Aorta (tissue), 5 donors: ENCODE data around the gene LINGO4. TPM values are rescaled to one million over a fixed set of nuclear protein-coding genes. Genes with fewer than 3 reads are reported as not detected.
"Not testable (repeated sequence)": the region's sequence is repeated elsewhere in the genome, so short reads cannot be mapped to it uniquely, and the experiment has no call there.

ENCODE experiments used
- ATAC-seq: fragments of 200-7000 bp; cut with Tn5 transposase; one replicate; pipeline ENCODE4 v1.9.1; 2022; ENCODE audit warnings: moderate library complexity; ENCODE audit not compliant: low FRiP score
- DNase-seq, 2 donors: peaks; one replicate each; pipeline ENCODE4 v3.0.0-alpha.2; 2020
- H3K27ac ChIP-seq, 2 donors: one replicate each; pipeline ENCODE4 v1.5.1; 2013; ENCODE audit warnings: low read length in 2 of 2, mild to moderate bottlenecking in 2 of 2, moderate library complexity in 2 of 2, control low read depth in 1 of 2, inconsistent platforms in 1 of 2, low read depth in 1 of 2
- H3K27me3 ChIP-seq, 2 donors: one replicate each; pipeline ENCODE4 v1.6.1; 2013; ENCODE audit warnings: control low read depth in 1 of 2, low read length in 1 of 2, mild to moderate bottlenecking in 1 of 2, moderate library complexity in 1 of 2; ENCODE audit not compliant: insufficient read depth in 2 of 2, control insufficient read depth in 1 of 2
- H3K36me3 ChIP-seq, 2 donors: one replicate each; pipeline ENCODE4 v1.6.1; 2013; ENCODE audit warnings: control low read depth in 1 of 2, low read length in 1 of 2, mild to moderate bottlenecking in 1 of 2; ENCODE audit not compliant: insufficient read depth in 2 of 2, control insufficient read depth in 1 of 2
- H3K4me1 ChIP-seq, 2 donors: one replicate each; pipeline ENCODE4 v1.6.1; 2013; ENCODE audit warnings: low read length in 2 of 2, control low read depth in 1 of 2, mild to moderate bottlenecking in 1 of 2, moderate library complexity in 1 of 2; ENCODE audit not compliant: insufficient read depth in 2 of 2, control insufficient read depth in 1 of 2
- H3K4me3 ChIP-seq, 2 donors: one replicate each; pipeline ENCODE4 v1.5.1; 2013; ENCODE audit warnings: low read length in 2 of 2, control low read depth in 1 of 2, mild to moderate bottlenecking in 1 of 2
- H3K9me3 ChIP-seq: one replicate; pipeline ENCODE4 v1.6.1; 2013; ENCODE audit warnings: mild to moderate bottlenecking, low read length; ENCODE audit not compliant: control insufficient read depth
- WGBS, 2 donors: extraction: QIAGEN DNeasy Blood & Tissue Kit; methylation state at CpG; one replicate each; pipeline ENCODE4 v1.1.7; 2013; 5-methylcytosine and 5-hydroxymethylcytosine counted together
- intact Hi-C, 2 donors: fragments of 100-400 bp; cut with DNase I; formaldehyde crosslinking; loops; one replicate each; pipeline versions ENCODE4 v1.14.2 to v1.15.0; 2022
- polyA plus RNA-seq, 2 donors: library from polyadenylated mRNA; stranded (reverse); fragments of 200-250 nt; gene quantifications; one replicate each; pipeline ENCODE4 v1.2.3, GENCODE V29; 2013
- total RNA-seq, 2 donors: library from RNA; stranded (reverse); fragmentation: NEBNext Ultra II Directional; extraction: Animal tissue kit (Norgen Biotek cat#: 25700); gene quantifications; one replicate each; pipeline ENCODE4 v1.2.1, GENCODE V29; 2021
- donor health status: healthy with polysubstance abuse.
- donor health status: Bipolar disorder and iron deficiency.
- donor health status: DM: no; HTN: no; CAD: no.
- donor health status: DM: no; HTN: no; CAD: no.
- donor health status: DM: yes; HTN: yes; CAD: no.

The LINGO4 gene
- total and polyA plus RNA-seq, 4 donors: not detected

GRCh38 chr1:151783796-151784195 lies 21.4 kb downstream of the LINGO4 start:
- DNase-seq (no peak), ATAC-seq (no peak)
- Histone ChIP-seq H3K4me1 (no peaks in the 10 kb centered on the region), H3K27me3 (no peaks in the 10 kb centered on the region), H3K36me3 (peaks cover under 1 to 6% of the 10 kb centered on the region in 2 donors), H3K27ac (no peak overlapping the region), H3K4me3 (no peak overlapping the region), H3K9me3 (no peaks in the 10 kb centered on the region)
- intact Hi-C loops: no loop called here
- 68 to 69% methylated on average over 2 of the region's 2 CpGs for WGBS, 2 donors

- Histone ChIP-seq H3K27me3 (no peaks in the 10 kb centered on the region), H3K36me3 (peaks cover 6 to 7% of the 10 kb centered on the region in 2 donors), H3K27ac (no peak overlapping the region), H3K4me3 (no peak overlapping the region), H3K4me1 (no peaks in the 10 kb centered on the region), H3K9me3 (no peaks in the 10 kb centered on the region)
- DNase-seq: no peak
- 83 to 85% methylated on average over 3 of the region's 3 CpGs for WGBS, 2 donors
- ATAC-seq: no peak
- intact Hi-C loops: no loop called here
Observed at GRCh38 chr1:151782741-151783140, 22.5 kb downstream of the LINGO4 start.

- intact Hi-C loops, H3K4me3 ChIP-seq, ATAC-seq, DNase-seq, H3K27me3 ChIP-seq, H3K4me1 ChIP-seq, H3K27ac ChIP-seq, H3K9me3 ChIP-seq, H3K36me3 ChIP-seq: not testable (repeated sequence)
- 77 to 84% methylated on average over 5 of the region's 5 CpGs for WGBS, 2 donors
Observed at GRCh38 chr1:151782026-151782425, 23.2 kb downstream of the LINGO4 start.

GRCh38 chr1:151780736-151781135 lies 24.5 kb downstream of the LINGO4 start:
- H3K27ac ChIP-seq, H3K4me3 ChIP-seq, H3K27me3 ChIP-seq, intact Hi-C loops, ATAC-seq, H3K9me3 ChIP-seq, H3K4me1 ChIP-seq, DNase-seq: not testable (repeated sequence)
- WGBS, 2 donors: 95% methylated on average over 5 of the region's 5 CpGs
- peaks cover 8 to 12% of the 10 kb centered on the region in 2 donors for H3K36me3 ChIP-seq

GRCh38 chr1:151779852-151780251 lies 25.4 kb downstream of the LINGO4 start:
- no peak overlapping the region for H3K4me3 ChIP-seq
- DNase-seq: no peak
- intact Hi-C loops: no loop called here
- no peak overlapping the region for H3K27ac ChIP-seq
- ATAC-seq: no peak
- no peaks in the 10 kb centered on the region for H3K27me3 ChIP-seq
- 87 to 91% methylated on average over 4 of the region's 4 CpGs for WGBS, 2 donors
- peaks cover 10 to 17% of the 10 kb centered on the region in 2 donors for H3K36me3 ChIP-seq
- no peaks in the 10 kb centered on the region for H3K9me3 ChIP-seq
- no peaks in the 10 kb centered on the region for H3K4me1 ChIP-seq

GRCh38 chr1:151777317-151777716 lies 27.9 kb downstream of the LINGO4 start:
- H3K36me3 ChIP-seq: peaks cover 10 to 22% of the 10 kb centered on the region in 2 donors
- intact Hi-C loops: no loop called here
- 70 to 95% methylated on average over 4 of the region's 4 CpGs for WGBS, 2 donors

GRCh38 chr1:151776665-151777062 lies 28.6 kb downstream of the LINGO4 start:
- intact Hi-C loops: no loop called here
- 81 to 94% methylated on average over 3 of the region's 3 CpGs for WGBS, 2 donors
- H3K4me3 ChIP-seq: no peak overlapping the region
- no peak overlapping the region for H3K27ac ChIP-seq
- no peak for DNase-seq
- H3K9me3 ChIP-seq: no peaks in the 10 kb centered on the region
- no peaks in the 10 kb centered on the region for H3K4me1 ChIP-seq
- peaks cover 10 to 22% of the 10 kb centered on the region in 2 donors for H3K36me3 ChIP-seq
- no peak for ATAC-seq
- no peaks in the 10 kb centered on the region for H3K27me3 ChIP-seq

More at GRCh38 chr1:151777317-151777716, 27.9 kb downstream of the LINGO4 start:
- Histone ChIP-seq H3K27me3 (no peaks in the 10 kb centered on the region), H3K4me3 (no peak overlapping the region), H3K9me3 (no peaks in the 10 kb centered on the region), H3K27ac (no peak overlapping the region), H3K4me1 (no peaks in the 10 kb centered on the region)
- ATAC-seq (no peak), DNase-seq (no peak)

- Histone ChIP-seq H3K4me3 (no peak overlapping the region), H3K36me3 (peaks cover 5 to 22% of the 10 kb centered on the region in 2 donors), H3K4me1 (no peaks in the 10 kb centered on the region), H3K9me3 (no peaks in the 10 kb centered on the region), H3K27ac (no peak overlapping the region), H3K27me3 (no peaks in the 10 kb centered on the region)
- intact Hi-C loops: no loop called here
- DNase-seq: no peak
- 86 to 88% methylated on average over 7 of the region's 7 CpGs for WGBS, 2 donors
- no peak for ATAC-seq
Observed at GRCh38 chr1:151775894-151776664, 29.1 kb downstream of the LINGO4 start.

- intact Hi-C loops: no loop called here
- no peaks in the 10 kb centered on the region for H3K9me3 ChIP-seq
- H3K27ac ChIP-seq: no peak overlapping the region
- no peaks in the 10 kb centered on the region for H3K4me1 ChIP-seq
- peaks cover 5 to 22% of the 10 kb centered on the region in 2 donors for H3K36me3 ChIP-seq
- 66 to 86% methylated on average over 3 of the region's 3 CpGs for WGBS, 2 donors
- H3K4me3 ChIP-seq: no peak overlapping the region
- DNase-seq: no peak
- ATAC-seq: no peak
- H3K27me3 ChIP-seq: no peaks in the 10 kb centered on the region
Observed at GRCh38 chr1:151774256-151774922, 30.8 kb downstream of the LINGO4 start.
